ENCODE results near the gene OR2B2. TPM values are rescaled to one million over a fixed set of nuclear protein-coding genes. Genes with fewer than 3 reads are reported as not detected.

Gene OR2B2
- total RNA-seq, 1 experiment from 2014 or later, result not detected

GRCh38 chr6:27897580-27898206 lies 14.5 kb downstream of the OR2B2 start:
- Histone ChIP-seq H3K4me1 (peaks cover 25% of the 10 kb centered on the region), H3K36me3 (ENCODE audit: control insufficient read depth, insufficient read depth, low read length) (no peaks in the 10 kb centered on the region), H3K27me3 (replicated peaks; ENCODE audit: control insufficient read depth, insufficient read depth, low read length) (no peaks in the 10 kb centered on the region), H3K9me3 (no peaks in the 10 kb centered on the region), H3K4me3 (ENCODE audit: low read depth, low read length) (no peak overlapping the region)
- ChIA-PET POLR2A (interaction anchor here (0.6 to 9.5 kb wide), 3 partner anchors 10 to 61 kb away, joined by 3 to 620 read pairs (median 334); a partner anchor contains a TSS), CTCF (interaction anchor here (0.6 kb wide), 1 partner anchor 88 kb away, joined by 3 read pairs; a partner anchor contains a TSS)
- Mint-ChIP-seq H3K4me1 (ENCODE audit: low read depth, unreplicated experiment) (peaks cover 19% of the 10 kb centered on the region), H3K9me3 (ENCODE audit: unreplicated experiment) (no peaks in the 10 kb centered on the region), H3K36me3 (ENCODE audit: insufficient read depth, unreplicated experiment) (peaks cover 36% of the 10 kb centered on the region), H3K4me3 (ENCODE audit: unreplicated experiment) (peak overlapping the region; percentile 51), H3K27ac (ENCODE audit: unreplicated experiment) (peak overlapping the region; percentile 80), H3K27me3 (ENCODE audit: insufficient read depth, unreplicated experiment) (peaks cover 12% of the 10 kb centered on the region)
- intact Hi-C loops (cut with micrococcal nuclease; ENCODE audit: unreplicated experiment), result loop anchor here (10.0 kb wide), 2 partner anchors 423 to 967 kb away; partner anchors contain the start of gene ZNF184
- no peak for TF ChIP-seq CTCF (IDR thresholded peaks at IDR 0.05; ENCODE audit: insufficient read depth in 1 of 2, low read depth in 1 of 2, low read length in 1 of 2, severe bottlenecking in 1 of 2, unreplicated experiment in 1 of 2)
- peak; percentile 73 to 77 for DNase-seq
- no TSS peak for BruUV-seq (replicated peaks)

GRCh38 chr6:27896398-27896796 lies 15.8 kb downstream of the OR2B2 start:
- Mint-ChIP-seq H3K9me3 (ENCODE audit: unreplicated experiment) (no peaks in the 10 kb centered on the region), H3K27me3 (ENCODE audit: insufficient read depth, unreplicated experiment) (peaks cover 10% of the 10 kb centered on the region), H3K4me1 (ENCODE audit: low read depth, unreplicated experiment) (peaks cover 25% of the 10 kb centered on the region), H3K27ac (ENCODE audit: unreplicated experiment) (no peak overlapping the region), H3K4me3 (ENCODE audit: unreplicated experiment) (peak overlapping the region; percentile 46), H3K36me3 (ENCODE audit: insufficient read depth, unreplicated experiment) (peaks cover 23% of the 10 kb centered on the region)
- Histone ChIP-seq H3K36me3 (ENCODE audit: control insufficient read depth, insufficient read depth, low read length) (no peaks in the 10 kb centered on the region), H3K4me3 (ENCODE audit: low read depth, low read length) (no peak overlapping the region), H3K9me3 (no peaks in the 10 kb centered on the region), H3K4me1 (peaks cover 25% of the 10 kb centered on the region), H3K27me3 (replicated peaks; ENCODE audit: control insufficient read depth, insufficient read depth, low read length) (no peaks in the 10 kb centered on the region)
- no peak for DNase-seq
- POLR2A ChIA-PET, result interaction anchor here (1.1 to 9.5 kb wide), 4 partner anchors 29 to 750 kb away, joined by 3 to 620 read pairs (median 196); a partner anchor contains a TSS
- CTCF ChIA-PET, result interaction anchor here (1.7 kb wide), 2 partner anchors 29 to 89 kb away, joined by 4 to 7 read pairs; a partner anchor contains a TSS
- no peak for TF ChIP-seq CTCF (IDR thresholded peaks at IDR 0.05; ENCODE audit: insufficient read depth in 1 of 2, low read depth in 1 of 2, low read length in 1 of 2, severe bottlenecking in 1 of 2, unreplicated experiment in 1 of 2)
- intact Hi-C loops (cut with micrococcal nuclease; ENCODE audit: unreplicated experiment), result loop anchor here (10.0 kb wide), 2 partner anchors 422 to 968 kb away; partner anchors contain the start of gene ZNF184
- no TSS peak for BruUV-seq (replicated peaks)

- peaks cover 25% of the 10 kb centered on the region for H3K4me1 ChIP-seq
- CTCF ChIA-PET, result interaction anchor here (0.6 to 1.9 kb wide), 6 partner anchors 8 to 143 kb away, joined by 4 to 7 read pairs (median 5); a partner anchor contains a TSS
- Mint-ChIP-seq H3K36me3 (ENCODE audit: insufficient read depth, unreplicated experiment) (peaks cover 18% of the 10 kb centered on the region), H3K27me3 (ENCODE audit: insufficient read depth, unreplicated experiment) (peaks cover 10% of the 10 kb centered on the region), H3K27ac (ENCODE audit: unreplicated experiment) (no peak overlapping the region), H3K9me3 (ENCODE audit: unreplicated experiment) (no peaks in the 10 kb centered on the region), H3K4me1 (ENCODE audit: low read depth, unreplicated experiment) (peaks cover 32% of the 10 kb centered on the region), H3K4me3 (ENCODE audit: unreplicated experiment) (no peak overlapping the region)
- POLR2A ChIA-PET, result interaction anchor here (0.6 to 9.5 kb wide), 11 partner anchors 28 to 1868 kb away, joined by 3 to 620 read pairs (median 7); a partner anchor contains a TSS
- TF ChIP-seq CTCF (IDR thresholded peaks at IDR 0.05; ENCODE audit: insufficient read depth in 1 of 2, low read depth in 1 of 2, low read length in 1 of 2, severe bottlenecking in 1 of 2, unreplicated experiment in 1 of 2), result peak; percentile 62 to 78
- H3K4me3 ChIP-seq (ENCODE audit: low read depth, low read length), result peak overlapping the region; percentile 79
- no TSS peak for BruUV-seq (replicated peaks)
- no peaks in the 10 kb centered on the region for H3K27me3 ChIP-seq (replicated peaks; ENCODE audit: control insufficient read depth, insufficient read depth, low read length)
- peak; percentile 66 to 73 for DNase-seq
- intact Hi-C loops (cut with micrococcal nuclease; ENCODE audit: unreplicated experiment), result loop anchor here (2.0 to 10.0 kb wide), 8 partner anchors 86 to 1868 kb away; partner anchors contain the start of genes ZNF184 and ZSCAN31
- no peaks in the 10 kb centered on the region for H3K9me3 ChIP-seq
- no peaks in the 10 kb centered on the region for H3K36me3 ChIP-seq (ENCODE audit: control insufficient read depth, insufficient read depth, low read length)
Measured at GRCh38 chr6:27894839-27895762, 17.1 kb downstream of the OR2B2 start.

Measured in Caco-2 (cell line).